ENCODE measurements around the gene RNF6.

Gene RNF6

DNA sequence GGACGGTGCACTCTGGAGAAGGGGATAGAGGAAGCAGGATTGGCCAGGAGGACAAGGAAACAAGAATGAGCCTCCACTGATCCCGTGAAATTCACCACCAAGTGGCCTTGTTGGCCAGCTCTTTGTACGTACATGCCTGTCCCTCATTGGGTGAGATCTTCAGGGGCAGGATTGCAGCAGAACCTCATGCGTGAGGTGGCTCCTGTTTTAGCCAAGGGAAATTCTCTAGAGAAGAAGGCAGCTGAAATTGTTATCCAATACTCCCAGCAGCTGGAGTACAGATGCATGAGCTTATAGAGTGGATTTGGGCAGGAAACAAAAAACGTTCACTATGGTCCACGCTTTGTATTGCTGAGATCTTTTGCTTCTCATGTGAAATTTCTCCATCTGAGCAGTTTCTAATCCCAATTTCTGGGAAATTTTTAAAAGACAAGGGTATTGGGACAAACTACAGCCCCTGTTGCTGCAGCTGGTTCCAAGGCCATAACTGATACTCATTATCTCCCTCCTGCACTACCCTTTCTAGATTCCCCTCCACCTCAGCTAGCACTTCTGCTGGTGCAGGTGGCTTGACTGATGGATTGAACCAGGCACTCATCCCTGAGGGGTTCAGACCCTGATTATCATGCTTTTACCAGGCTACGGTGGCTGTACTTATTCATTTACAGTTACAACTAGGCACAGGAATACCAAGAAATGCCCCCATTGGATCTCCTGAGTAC is 3.9 kb upstream of the RNF6 start:
- no peak for DNase-seq

DNA sequence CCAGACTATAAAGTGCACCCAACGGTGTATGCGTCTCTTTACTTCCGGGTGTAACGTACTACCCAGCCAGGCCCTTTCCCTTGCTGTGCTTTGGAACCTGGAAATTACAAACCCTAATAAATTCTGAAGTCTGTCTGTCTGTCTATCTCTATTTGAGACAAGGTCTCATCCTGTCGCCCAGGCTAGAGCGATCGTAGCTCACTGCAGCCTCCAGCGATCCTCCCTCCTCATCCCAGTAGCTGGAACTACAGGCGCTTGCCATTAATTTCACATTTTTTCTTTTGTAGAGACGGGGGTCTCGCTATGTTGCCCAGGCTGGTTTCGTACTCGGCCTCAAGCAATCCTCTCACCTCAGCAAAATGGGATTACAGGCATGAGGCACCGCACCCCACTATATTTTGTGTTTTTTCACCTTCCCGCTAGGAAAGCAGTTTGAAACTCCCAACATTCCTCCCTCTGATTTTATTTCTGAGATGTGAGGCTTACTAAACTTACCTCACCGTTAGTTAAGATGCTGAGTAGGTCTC is 469 bp upstream of the RNF6 start:
- DNase-seq, result no peak

DNA sequence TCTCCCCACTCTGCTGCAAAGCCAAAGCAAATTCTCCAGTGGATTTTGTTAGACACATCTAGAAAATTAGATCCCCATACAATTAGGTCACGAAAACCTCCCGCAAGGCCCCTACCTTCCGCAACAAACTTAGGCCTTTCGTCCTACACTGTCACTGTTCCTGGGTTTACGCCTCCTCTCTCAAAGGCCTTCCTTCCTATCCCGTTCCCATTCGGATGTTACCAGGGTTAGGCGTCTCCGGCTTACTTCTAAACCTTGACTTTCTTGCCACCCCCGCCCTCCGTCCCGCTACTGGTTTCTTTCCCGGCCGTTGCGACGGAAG is 754 bp downstream of the RNF6 start:
- no peak for DNase-seq

DNA sequence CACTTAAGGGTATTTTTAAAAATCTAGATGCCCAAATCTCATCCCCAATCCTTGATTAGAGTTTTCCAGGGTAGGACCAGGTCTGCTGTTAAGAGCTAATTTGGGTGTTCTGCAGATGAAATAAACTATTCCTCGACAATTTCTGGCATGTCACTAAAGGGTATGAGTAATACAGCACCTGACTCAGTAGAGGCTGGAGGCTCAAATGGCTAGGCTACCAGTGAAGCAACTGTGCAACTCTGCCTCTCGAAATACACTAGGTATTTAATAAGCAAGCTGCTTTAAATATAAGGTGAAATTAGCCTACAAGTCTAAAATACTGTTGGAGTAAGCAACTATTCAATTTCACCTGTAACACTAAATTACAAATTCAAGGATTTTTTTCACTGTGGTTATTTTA is 1.5 kb downstream of the RNF6 start:
- DNase-seq, result no peak

DNA sequence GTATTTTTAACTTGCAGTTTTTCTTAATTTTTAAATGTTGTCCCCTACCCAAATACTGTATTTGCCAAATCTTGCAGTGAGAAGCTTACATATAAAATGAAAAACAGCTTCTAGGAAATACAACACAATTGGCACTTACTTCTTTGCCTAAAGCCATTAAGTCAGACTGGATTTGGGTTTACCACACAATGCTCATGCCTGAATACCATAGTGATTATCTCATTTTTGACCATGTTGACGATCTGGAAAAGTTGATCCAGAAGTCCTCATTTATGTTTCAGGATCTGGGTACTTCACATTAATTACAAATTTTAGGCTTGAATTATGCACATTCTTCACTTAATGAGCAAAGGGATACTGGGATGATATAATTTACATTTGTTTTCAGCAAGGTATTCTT is 2.4 kb downstream of the RNF6 start:
- DNase-seq, result no peak

DNA sequence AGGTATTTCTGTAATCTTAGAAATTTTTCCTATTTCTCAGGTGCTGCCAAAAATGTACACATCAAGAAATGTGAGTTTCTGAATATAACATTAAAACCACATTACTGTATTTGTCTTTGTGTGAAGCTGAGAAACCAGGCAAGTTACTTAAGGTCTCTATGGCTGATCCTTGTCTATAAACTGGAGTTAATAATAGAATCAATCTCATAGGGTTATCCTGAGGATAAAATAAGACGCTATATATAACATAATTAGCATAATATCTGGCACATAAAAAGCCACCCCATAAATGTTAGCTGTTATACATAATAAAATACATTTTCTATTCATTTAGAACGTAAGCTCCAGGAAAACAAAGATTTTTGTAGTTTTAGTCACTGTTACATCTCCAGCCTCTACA is 6.1 kb downstream of the RNF6 start:
- no peak for DNase-seq

DNA sequence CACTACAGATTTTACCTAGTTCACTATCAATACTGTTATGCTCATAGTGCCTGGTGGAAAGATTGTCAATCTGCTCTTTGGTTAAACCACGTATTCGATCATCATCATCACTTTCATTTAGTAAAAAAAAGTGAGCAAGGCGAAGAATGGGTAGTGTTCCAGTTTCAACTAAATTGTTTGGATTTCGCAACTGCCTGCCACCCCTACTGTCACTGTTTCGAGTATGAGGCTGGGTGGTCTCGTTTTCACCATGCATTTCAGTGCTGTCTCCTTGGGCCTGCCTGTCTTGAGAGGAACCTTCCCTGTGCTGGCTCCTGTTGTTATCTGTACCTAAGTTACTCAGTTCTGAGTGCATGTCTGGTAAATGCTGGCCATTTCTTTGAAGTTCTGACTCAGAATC is 8.1 kb downstream of the RNF6 start:
- DNase-seq, result no peak

DNA sequence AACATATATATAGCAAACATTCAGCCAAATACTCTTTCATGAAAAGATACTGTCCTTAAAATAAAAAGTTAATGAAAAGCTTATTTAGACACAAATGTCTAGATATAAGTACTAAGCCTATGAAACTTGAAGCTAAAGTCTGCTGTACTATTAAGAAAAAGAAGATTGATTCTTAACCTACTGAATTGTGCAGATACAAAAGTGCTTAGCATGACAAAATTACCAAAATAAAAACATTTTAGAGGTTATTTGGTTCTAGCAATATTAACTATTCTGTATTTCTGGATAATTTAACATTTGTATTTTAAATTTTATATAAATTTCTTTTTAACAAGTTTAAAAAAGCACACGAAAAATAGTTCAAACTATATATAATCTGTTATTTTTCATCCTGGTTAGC is 8.8 kb downstream of the RNF6 start:
- no peak for DNase-seq

DNA sequence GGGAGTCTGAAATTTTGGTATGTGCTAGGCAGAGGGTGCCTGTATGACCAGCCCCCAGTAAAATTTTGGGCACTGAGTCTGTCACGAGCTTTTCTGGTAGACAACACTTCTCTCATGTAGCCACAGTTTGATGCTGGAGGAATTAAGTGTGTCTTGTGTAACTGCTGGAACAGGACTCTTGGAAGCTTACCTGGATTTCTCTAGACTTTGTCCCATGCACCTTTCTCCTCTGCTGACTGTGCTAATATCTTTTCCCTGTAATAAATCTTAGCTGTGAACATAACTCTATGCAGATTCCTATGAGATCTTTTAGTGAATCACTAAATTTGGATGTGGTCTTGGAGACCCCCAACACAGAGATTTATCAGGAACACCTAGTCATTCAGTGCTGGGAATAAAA is 13.8 kb downstream of the RNF6 start:
- no peak for DNase-seq

DNA sequence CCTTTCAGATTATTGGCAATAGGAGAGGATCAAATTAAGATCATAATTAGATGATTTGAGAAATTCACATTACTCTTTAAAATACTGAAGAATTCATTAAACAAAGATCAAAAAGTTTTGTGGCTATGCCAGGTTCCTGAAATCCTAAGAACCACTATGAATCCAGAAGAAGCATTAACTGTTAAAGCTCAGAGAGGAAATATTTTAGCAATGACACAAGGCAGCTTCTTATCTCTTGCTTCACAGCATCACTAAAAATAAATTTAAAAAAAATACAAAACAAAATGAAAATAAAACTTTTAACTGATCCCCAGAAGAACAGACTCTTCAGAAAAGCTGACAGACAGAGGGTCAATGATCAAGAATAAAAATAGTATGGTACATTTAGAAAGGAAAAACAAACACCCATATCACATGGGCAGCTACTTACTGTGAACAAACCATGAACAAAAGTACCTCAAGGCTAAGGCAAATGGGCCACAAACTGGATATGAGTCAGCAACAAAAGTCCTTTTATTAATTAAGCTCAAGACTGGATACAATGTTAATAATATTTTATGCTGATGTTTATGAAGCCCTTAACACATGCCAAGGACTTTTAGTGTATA is 19.6 kb downstream of the RNF6 start:
- no peak for DNase-seq

DNA sequence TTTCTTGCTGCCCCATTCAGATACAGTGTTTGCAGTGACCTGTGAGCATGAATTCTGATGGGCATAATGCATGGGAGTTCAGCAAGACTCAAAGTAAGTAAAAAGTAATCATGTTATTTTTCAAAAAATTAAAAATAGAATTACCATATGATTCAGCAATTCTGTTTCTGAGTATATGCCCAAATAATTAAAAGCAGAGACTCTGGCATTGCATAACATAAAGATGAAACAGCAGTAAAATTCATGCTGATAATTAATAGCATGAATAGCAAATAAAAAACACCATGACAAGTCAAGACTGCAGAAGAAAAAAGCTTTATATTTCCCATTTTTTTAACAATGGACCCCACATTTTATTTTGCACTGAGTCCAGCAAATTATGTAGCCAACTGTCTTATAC is 21.3 kb downstream of the RNF6 start:
- no peak for DNase-seq

DNA sequence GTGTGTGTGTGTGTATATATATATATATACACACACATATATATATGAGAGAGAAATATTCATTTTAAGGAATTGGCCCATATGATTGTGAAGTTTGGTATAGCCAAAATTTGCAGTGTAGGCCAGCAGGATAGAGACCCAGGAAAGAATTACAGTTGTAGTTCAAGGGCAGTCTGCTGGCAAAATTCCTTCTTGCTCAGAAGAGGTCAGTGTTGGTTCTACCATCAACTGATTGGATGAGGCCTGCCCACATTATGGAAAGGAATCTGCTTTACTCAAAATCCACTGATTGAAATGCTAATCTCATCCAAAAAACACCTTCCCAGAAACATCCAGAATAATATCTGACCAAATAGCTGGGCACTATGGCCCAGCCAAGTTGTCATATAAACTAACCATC is 24.0 kb downstream of the RNF6 start:
- no peak for DNase-seq

DNA sequence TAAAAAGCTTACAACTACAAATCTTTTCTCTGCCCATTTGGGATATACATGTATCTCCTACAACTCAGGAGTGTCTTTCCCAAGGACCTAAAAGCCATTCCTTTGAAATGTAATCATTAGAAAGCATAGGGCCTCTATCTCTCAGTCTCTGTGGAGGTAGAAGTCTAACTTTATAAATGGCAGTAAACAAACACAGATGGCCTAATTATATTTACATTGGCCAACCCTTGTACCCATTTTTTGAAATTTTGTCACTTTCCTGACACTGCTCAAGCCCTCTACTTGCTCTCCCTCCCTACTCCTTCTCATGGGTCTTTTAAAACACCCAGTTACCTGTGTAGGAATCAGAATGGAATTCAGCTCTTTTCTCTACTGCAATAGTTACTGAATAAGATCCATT is 24.8 kb downstream of the RNF6 start:
- DNase-seq, result no peak

DNA sequence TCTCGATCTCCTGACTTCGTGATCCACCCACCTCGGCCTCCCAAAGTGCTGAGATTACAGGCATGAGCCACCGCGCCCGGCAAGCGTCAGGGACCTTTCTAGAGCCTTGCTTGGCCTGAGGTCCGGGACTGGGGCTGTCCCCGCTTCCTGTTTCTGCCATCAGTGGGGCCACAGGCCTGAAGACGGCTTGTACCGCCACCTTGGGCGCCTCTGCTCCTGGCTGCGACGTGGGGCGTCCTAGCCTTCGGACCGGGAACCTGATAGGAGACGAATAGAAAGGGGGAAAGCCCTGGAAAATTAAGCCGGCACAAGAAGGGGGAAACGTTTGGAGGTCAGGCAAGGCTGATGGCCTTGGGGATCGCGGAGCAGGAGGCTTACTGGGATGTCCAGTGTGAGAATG is 35.1 kb downstream of the RNF6 start:
- DNase-seq, result no peak

DNA sequence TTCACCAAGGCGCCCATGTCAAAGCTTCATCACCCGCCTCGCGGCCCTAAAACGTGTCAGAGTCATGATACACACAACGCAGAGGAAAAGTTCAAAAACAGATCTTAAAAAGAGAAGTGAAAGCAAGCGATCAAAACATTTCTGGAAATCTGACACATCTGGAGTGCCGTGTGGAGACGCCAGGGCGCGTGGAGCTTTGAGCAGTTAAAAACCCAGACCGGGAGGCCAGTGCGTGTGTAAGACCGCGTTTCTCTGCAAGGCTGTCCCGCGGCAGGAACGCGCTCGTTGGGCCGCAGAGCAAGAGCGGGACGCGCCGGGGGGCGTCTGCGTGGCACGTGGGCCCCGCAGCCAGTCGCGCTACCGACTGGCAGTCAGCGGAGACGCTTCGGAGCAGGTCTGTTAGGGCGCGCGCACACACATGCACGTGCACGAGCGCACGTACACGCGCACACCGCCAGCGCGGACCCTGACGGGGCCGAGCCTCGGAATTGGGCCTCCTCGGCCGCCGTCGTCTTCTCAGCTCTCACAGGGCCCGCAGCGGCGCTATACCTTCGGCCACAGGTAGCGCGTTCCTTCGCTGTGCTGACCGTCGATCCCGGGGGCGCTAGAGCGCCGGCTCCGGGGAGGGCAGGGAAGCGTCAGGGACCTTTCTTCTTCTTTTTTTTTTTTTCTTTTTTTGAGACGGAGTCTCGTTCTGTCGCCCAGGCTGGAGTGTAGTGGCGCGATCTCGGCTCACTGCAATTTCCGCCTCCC is 35.8 kb downstream of the RNF6 start:
- peak; percentile 86 for DNase-seq

DNA sequence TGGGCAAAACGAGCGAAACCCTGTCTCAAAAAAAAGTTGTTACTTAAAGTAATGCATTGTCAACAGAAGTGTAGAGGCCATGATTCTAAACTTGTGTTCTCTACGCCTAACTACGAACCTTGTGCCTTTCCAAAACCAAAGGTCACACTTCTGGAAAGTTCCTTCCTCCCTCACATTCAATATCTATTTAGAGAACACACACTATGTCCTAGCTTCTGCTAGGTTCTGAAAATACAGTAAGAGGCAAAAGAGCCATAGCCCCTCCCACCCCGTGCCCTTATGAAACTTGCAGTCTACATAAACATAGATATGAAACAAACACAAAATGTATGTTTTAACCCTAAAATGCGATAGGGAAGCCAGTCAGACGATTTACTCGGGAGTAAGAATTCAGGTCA is 36.4 kb downstream of the RNF6 start:
- no peak for DNase-seq

DNA sequence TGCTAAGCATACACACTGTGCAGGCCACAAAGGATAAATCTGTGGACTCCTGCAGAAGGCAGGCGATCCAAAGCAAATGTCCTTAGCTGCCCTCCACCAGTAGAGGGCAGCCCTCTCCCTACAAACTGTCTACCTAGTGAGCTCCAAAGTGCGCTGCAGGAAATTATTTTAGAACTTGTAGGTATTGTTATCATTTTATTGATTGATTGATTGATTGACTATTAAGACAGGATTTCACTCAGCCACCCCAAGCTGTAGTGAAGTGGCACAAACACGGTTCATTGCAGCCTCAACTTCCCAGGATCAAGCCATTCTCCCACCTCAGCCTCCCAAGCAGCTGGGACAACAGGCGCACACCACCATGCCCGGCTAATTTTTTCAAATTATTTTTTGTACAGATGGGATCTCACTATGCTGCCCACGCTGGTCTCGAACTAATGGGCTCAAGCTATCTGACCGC is 37.3 kb downstream of the RNF6 start:
- peak; percentile 45 for DNase-seq

DNA sequence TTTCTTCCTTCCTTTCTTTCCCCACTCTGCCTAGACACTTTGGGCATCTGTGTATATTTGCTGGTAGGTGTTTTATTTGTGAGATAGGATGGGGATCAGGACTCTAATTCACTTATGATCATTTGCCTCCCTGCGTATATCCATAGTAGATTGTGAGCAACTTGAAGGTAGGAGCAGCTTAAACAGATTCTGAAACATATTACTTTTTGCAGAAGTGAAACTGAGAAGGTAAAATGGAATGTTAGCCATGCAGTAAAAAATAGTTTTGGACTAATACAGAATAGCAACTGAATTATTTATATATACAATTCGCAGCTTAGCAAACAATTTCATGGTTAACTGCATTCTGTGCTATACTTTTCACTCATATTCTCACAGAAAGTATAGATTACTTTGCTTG is 38.7 kb downstream of the RNF6 start:
- DNase-seq, result no peak

DNA sequence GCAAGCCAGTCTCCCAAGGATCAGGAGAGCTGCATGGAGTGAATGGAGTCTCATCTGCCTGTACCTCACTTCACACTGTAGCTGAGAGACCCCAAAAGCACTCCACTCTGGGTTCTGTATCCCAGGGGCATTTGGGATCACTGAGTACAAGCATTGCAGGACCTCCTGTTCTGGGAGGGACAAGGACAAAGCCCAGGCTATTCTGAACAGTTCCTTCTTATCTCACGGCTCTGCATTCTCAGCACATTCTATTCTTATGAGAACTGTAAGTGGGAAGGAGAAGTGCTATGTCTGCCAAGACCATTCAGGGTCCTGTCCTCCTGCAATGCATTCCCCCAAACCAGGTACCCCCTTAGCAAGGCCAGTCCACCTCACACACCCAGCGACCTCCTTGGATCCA is 42.8 kb downstream of the RNF6 start:
- no peak for DNase-seq

DNA sequence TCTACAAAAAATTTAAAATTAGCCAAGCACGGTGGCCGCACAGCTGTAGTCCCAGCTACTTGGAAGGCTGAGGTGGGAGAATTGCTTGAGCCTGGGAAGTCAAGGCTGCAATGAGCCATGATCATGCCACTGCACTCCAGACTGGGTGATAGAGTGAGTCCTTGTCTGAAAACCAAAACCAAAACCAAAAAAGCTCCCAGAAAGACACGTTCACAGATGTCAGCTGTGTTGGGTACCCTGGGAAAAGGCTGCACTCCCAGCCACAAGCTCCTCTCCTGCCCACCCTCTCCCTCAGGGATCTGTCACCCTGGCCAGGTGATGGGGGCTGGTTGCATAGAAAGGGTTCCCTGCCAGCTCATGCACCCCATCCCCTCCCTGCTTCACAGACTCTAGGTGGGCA is 53.3 kb downstream of the RNF6 start:
- DNase-seq, result no peak

DNA sequence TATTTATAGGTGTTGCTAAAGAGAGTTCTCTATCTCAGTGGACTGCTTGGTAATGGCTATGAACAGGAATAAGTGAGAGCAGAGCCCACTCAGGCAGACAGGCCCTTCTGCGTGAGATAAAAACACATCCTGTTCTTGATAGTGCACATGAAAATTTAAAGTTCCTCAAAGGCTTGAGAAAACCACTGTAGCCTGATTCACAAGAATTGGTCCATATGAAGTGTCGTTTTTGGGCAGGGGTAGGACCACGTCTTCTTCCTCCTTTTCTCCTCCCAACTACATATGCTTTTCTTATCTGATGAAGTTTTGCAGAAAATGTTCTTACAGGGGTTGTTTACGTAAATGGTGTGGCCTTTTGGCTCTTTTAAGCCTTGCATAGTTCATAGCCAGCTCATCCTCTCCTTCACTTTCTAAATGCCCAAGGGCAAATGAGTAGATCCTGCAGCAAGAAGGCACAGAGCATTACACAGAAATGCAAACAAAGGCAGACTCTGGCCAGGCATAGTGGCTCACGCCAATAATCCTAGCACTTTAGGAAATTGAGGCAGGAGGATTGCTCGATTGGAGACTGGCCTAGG is 53.8 kb downstream of the RNF6 start:
- no peak for DNase-seq

DNA sequence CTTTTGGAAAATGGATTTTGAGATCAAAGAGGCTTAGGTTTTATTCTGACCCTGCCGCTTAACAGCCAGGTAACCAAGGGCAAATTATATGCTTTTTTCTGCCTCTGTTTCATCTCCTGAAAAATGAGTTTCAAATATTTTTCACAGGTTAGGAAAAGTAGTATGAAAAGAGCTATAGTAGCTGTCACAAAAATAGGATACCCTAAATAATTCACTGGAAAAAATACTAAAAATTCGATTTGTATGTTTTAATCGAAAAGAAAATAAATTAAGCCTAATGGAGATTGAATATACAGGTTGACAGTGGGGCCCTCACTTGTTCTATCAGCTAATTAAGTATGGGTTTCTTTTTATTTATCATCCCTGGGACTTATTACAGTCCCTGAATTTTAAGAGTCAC is 58.3 kb downstream of the RNF6 start:
- DNase-seq, result no peak

Measured in effector CD8-positive, alpha-beta T cell (primary cell).